Measurements from ENCODE around the gene TFG.

TFG gene

DNA sequence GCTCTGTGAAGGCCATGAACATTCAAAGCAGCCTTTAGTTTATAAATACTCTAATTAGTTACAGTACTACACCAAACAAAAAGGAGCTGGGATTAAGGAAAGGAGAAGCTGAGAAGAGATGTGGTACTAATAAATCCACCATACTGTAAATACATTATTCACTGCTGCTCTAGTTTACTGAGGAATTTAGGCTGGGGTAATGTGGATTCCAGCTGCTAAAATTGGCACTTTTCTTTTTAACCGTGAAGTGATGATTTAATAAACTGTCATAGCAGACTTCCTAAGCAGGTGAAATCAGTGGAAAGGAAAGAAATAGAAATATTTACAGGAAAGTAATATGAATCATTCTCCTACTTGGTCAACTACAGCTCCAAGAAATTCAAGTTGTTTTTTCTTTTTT is 88.7 kb downstream of the TFG start:
- no peak for DNase-seq (ENCODE audit: low spot score)

All from hematopoietic multipotent progenitor cell treated with erythropoietin and hydrocortisone succinate and interleukin-3 and kit ligand, for 17 days (in vitro differentiated cells).